Gastroesophageal sphincter (tissue), 3 donors: ENCODE results near the gene ZNF214.

Source experiments
- POLR2A ChIP-seq, 2 donors: fragments of 450-650 bp; IDR thresholded peaks; one replicate each; pipeline ENCODE4 v1.6.1; 2017; ENCODE audit warnings: antibody characterized with exemption in 2 of 2, mild to moderate bottlenecking in 2 of 2, moderate library complexity in 1 of 2
- TF ChIP-seq, protein P1 (sequence below), 4 experiments: fragments of 200-600 bp in 2 of 4; fragments of 450-650 bp in 2 of 4; sonication (generic) in 1 of 4; IDR thresholded peaks; one replicate each; pipeline ENCODE4 v1.5.1; 2017 to 2019; ENCODE audit warnings: antibody characterized with exemption in 4 of 4, mild to moderate bottlenecking in 2 of 4, moderate library complexity in 2 of 4

DNA sequence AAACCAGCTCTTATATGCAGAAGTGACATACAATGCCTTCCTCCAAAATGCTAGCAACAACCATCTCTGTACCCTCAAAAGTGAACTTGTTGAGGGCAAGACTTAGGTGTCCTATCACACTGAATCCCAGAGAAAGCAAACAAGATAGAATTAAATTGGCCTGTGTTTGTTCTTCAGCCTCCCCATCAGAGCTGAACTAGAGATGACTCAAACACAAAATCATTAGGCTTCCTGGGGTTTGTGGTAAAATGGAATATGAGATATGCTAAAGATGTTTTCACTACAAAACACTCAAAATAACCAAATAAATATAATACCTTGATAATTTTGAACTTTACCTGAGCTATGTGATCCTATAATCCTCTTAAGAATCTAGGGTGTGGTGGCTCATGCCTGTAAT lies 31.6 kb downstream of the ZNF214 start:
- no peak for TF ChIP-seq POLR2A (IDR thresholded peaks at IDR 0.05)
- TF ChIP-seq, protein P1, sequence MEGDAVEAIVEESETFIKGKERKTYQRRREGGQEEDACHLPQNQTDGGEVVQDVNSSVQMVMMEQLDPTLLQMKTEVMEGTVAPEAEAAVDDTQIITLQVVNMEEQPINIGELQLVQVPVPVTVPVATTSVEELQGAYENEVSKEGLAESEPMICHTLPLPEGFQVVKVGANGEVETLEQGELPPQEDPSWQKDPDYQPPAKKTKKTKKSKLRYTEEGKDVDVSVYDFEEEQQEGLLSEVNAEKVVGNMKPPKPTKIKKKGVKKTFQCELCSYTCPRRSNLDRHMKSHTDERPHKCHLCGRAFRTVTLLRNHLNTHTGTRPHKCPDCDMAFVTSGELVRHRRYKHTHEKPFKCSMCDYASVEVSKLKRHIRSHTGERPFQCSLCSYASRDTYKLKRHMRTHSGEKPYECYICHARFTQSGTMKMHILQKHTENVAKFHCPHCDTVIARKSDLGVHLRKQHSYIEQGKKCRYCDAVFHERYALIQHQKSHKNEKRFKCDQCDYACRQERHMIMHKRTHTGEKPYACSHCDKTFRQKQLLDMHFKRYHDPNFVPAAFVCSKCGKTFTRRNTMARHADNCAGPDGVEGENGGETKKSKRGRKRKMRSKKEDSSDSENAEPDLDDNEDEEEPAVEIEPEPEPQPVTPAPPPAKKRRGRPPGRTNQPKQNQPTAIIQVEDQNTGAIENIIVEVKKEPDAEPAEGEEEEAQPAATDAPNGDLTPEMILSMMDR (IDR thresholded peaks at IDR 0.05) = no peak
